MG63 (cell line): ENCODE data around the gene PRDM11. TPM values are rescaled to one million over a fixed set of nuclear protein-coding genes. Genes with fewer than 3 reads are reported as not detected.

ENCODE experiments used
- DNase-seq: peaks from one replicate; pipeline ENCODE4 v3.0.0-alpha.2; 2020
- H3K27me3 ChIP-seq: fragments of 250-450 bp; sonication (Bioruptor Pico); 2 replicates; pipeline ENCODE4 v1.5.1; 2020; ENCODE audit warnings: mild to moderate bottlenecking, moderate library complexity
- H3K36me3 ChIP-seq: fragments of 250-450 bp; sonication (Bioruptor Pico); 2 replicates; pipeline ENCODE4 v1.5.1; 2020; ENCODE audit warnings: mild to moderate bottlenecking, moderate library complexity
- H3K4me3 ChIP-seq: fragments of 250-450 bp; sonication (Bioruptor Pico); 2 replicates; pipeline ENCODE4 v1.5.1; 2020; ENCODE audit warnings: mild to moderate bottlenecking, moderate library complexity
- H3K9me3 ChIP-seq: fragments of 250-450 bp; sonication (Bioruptor Pico); 2 replicates; pipeline ENCODE4 v1.5.1; 2020; ENCODE audit warnings: mild to moderate bottlenecking, moderate library complexity
- total RNA-seq: library from RNA; depleted of rRNA; stranded (reverse); fragments of >200 nt; shearing (Covaris generic); gene quantifications from 2 replicates; pipeline ENCODE4 v1.2.3, GENCODE V29; 2014; ENCODE audit warnings: low replicate concordance; rRNA removed

The PRDM11 gene
- total RNA-seq, 1 experiment from 2014 or later: 5.7 TPM

DNA sequence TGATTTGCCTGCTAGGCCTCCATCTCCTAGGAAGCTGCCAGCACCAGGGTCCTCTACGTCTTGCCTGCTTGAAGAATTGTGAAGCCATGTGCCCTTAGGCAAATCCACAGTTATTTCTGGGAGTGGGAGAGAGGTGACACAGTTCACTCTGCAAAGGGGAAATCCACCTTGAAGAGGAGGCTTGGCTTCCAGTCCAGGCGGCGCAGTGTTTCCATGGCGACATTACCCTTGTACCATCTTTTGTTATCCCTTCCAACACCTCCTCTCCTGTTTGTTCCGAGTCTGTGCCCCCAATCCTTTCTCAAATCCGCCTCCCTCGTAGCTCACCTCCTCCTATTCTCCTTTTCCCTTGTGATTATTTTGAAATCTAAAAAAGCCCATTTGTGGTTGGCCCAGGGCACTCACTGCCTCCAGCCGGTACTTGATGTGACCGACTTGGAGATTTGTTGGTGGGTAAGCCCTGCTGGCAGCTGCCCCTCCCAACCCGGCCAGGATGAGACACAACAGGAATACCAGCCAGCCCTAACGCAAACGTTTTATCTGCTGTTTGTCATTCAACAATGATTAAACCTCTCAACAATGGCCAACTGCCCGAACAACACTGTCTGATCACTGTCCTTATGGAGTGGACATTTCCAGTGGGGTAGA is 121.3 kb downstream of the PRDM11 start:
- Histone ChIP-seq H3K9me3 (peaks cover 7% of the 10 kb centered on the region), H3K36me3 (no peaks in the 10 kb centered on the region), H3K4me3 (no peak overlapping the region), H3K27me3 (peaks cover 12% of the 10 kb centered on the region; the same call in 1 of the 2 replicates)
- DNase-seq: peak; percentile 71

DNA sequence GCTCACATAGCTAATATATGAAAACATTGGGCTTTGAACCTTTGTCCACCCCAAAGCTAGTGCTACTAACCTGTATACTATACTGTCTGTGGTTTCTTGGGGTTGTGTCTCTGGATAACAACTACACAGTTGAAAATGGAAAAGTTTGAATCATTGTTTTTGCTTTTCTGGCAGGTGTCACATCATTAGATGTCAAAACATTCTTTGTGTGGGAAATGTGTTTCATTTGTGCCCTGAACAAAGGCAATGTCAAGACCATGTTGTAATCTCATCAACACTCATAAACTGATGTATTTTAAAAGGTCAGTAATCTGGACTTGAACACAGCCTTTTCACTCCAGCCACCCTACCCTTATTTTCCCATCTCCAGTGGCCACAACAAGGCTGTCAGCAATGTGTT is 123.2 kb downstream of the PRDM11 start:
- H3K36me3 ChIP-seq: no peaks in the 10 kb centered on the region
- H3K9me3 ChIP-seq: peaks cover under 1% of the 10 kb centered on the region; the same call in 1 of the 2 replicates
- DNase-seq: no peak
- no peak overlapping the region for H3K4me3 ChIP-seq
- peaks cover 21% of the 10 kb centered on the region for H3K27me3 ChIP-seq

DNA sequence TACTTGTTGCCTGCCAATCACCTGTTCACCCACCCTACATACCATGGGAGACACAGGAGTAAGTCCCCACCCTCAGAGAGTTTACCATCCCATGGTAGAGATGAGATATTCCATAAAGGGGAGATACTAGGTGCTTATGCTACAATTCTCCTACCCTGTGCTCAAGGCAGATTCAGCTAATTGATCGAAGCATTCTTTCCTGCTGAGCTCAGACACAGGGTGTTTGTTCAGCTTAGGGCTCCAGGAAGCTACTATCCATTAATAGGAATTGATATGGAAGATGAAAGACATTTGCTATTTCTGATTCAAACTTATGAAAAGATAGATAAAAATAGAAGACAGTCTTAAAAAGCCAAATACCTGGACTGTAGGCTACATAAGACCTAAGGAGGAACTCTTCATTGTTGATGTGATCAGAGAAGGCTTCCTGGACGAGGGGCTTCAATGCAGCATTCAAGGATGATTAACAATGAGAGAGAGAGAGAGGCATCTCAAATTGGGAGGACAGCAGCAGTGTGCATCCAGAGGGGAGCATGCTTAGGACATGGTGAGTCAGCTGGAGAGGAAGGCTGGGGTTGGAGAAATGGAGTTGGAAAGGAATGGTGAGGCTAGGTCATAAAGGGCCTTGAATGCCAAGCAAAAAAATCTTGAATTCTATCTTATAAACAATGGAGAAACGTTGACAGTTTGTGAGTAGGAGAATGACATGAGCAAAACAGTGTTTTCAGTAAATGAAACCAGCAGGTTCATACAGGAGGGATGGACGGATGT is 124.7 kb downstream of the PRDM11 start:
- H3K9me3 ChIP-seq: no peaks in the 10 kb centered on the region
- H3K4me3 ChIP-seq: no peak overlapping the region
- H3K36me3 ChIP-seq: no peaks in the 10 kb centered on the region
- no peak for DNase-seq
- H3K27me3 ChIP-seq: peaks cover 29% of the 10 kb centered on the region

DNA sequence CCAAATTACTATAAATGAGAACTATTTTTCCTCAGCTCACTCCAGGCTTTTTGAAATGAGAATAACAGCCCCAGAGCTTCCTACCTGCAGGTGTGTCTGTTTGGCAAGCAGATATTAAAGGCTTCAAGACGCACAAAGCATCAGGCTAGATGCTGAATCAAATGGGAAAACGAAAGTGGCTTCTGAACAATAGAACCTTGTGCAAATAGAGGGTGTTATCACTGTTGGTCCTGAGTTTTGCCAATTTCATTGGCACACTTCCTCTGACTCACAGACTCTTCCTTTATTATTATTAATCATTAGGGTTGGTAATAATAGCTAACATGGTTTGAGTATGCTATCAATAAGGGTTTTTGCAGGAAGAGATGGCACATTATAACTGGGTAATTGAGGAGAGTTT is 126.3 kb downstream of the PRDM11 start:
- no peaks in the 10 kb centered on the region for H3K36me3 ChIP-seq
- H3K9me3 ChIP-seq: no peaks in the 10 kb centered on the region
- DNase-seq: no peak
- H3K27me3 ChIP-seq: peaks cover 34% of the 10 kb centered on the region
- no peak overlapping the region for H3K4me3 ChIP-seq

DNA sequence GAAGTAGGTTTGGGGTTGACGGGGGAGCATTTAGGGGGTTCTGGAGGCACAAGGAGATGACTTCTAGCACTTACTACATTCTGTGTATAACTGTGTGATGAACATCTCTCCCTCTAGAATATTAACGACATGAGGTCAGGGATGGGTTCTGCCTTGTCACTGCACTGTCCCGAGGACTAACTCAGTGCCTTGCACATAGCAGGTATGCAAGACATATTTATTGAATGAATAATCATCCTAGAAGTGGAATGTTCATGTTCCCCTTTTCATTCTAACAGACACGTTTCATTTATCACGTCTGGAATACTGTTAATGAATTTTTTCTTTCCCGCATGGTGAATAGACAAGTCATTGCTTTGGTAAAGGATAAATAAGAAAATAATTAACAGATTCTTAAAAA is 127.1 kb downstream of the PRDM11 start:
- no peak overlapping the region for H3K4me3 ChIP-seq
- H3K27me3 ChIP-seq: peaks cover 38% of the 10 kb centered on the region
- H3K36me3 ChIP-seq: no peaks in the 10 kb centered on the region
- H3K9me3 ChIP-seq: no peaks in the 10 kb centered on the region
- no peak for DNase-seq

DNA sequence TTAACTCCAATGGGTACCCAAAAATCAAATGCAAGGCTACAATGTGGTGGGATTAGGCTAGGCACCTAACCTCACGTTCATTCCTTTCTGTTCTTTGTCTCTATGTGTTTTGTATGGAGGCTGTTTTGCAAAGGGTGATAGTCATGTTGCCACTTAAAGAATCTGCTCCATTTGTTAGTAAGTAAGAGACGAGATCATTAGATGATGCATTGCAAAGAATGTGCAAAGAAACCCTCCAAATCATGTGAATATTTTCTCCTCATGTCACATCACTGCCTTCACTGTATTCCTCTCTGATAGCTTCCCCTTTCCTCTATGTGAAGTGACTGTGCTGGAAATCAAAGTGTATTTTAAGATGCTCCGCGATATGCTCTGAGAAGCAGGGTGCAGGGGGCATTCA is 127.8 kb downstream of the PRDM11 start:
- DNase-seq: no peak
- no peaks in the 10 kb centered on the region for H3K36me3 ChIP-seq
- H3K4me3 ChIP-seq: no peak overlapping the region
- H3K27me3 ChIP-seq: peaks cover 38% of the 10 kb centered on the region
- peaks cover 3% of the 10 kb centered on the region for H3K9me3 ChIP-seq

DNA sequence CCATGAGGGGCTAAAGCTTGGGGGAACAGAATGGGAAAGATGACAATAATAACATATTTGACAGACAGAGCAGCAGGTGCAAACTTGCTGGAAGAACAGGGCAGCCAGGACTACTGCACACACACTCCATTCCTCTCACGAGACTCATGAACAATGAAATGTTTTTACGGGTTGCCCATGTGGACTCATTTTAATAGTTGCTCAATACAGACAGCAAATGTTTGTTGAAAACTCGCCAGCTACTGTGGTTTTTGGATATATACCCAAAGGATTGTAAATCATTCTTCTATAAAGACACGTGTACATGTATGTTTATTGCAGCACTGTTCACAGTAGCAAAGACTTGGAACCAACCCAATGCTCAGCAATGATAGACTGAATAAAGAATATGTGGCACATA is 129.4 kb downstream of the PRDM11 start:
- no peak for DNase-seq
- peaks cover 30% of the 10 kb centered on the region for H3K27me3 ChIP-seq
- H3K4me3 ChIP-seq: no peak overlapping the region
- peaks cover 11% of the 10 kb centered on the region for H3K9me3 ChIP-seq
- no peaks in the 10 kb centered on the region for H3K36me3 ChIP-seq

DNA sequence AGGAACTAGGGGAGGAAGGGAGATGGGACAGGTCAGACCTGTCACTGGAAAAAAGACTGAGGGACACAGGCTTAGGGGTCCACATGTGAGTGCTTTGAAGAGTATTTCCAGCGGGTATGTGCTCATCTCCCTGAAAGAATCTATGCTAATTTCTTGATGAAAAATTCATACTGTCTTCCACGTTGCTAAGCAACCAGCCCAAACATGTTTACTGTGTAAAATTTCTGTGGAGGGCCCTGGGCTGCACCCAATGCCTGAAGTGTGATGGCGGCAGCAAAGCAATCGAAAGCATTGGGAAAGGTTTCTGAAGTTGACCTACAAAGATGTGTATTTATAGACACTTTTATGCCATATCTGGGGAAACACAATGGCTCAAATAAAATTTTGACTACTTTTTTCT is 132.3 kb downstream of the PRDM11 start:
- DNase-seq: no peak
- Histone ChIP-seq H3K4me3 (no peak overlapping the region), H3K36me3 (no peaks in the 10 kb centered on the region), H3K9me3 (peaks cover 11% of the 10 kb centered on the region), H3K27me3 (peaks cover 23% of the 10 kb centered on the region)

DNA sequence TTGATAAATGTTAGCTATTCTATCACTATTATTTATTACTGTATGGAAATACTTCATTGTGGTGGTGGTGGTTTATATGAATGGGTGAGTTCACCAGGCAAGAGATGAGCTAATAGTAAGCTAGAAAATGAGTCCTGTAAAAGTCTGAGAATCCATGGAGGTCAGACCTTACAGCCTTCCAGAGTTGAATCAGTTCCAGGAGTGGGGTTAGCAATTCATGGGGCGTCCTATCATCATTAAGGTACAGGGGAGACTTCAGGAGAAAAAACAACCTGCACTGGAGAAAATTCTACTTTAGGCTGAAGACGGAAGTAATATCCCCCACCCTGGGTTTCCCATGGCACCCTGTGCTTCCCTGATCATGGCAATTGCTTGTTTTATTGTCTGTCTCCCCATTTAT is 133.2 kb downstream of the PRDM11 start:
- Histone ChIP-seq H3K4me3 (no peak overlapping the region), H3K27me3 (peaks cover 17% of the 10 kb centered on the region), H3K36me3 (no peaks in the 10 kb centered on the region), H3K9me3 (peaks cover 11% of the 10 kb centered on the region)
- DNase-seq: no peak

DNA sequence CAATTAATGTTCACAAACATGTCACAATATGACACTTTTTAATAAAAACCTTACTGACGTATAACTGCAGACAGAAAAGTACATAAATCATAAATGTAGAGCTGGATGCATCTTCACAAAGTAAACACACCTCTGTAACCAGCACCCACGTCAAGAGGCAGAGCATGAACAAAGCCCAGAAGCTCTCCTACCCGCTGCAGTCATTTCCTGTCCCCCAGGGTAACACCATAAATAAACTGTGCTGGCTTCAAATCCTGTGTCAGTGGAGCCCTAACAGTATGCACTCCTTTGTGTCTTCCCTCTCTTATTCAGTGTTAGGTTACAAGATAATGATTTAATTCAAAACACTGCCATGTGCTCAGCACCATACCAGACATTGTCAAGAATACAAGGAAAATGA is 134.0 kb downstream of the PRDM11 start:
- peaks cover 11% of the 10 kb centered on the region for H3K9me3 ChIP-seq
- DNase-seq: no peak
- no peak overlapping the region for H3K4me3 ChIP-seq
- peaks cover 18% of the 10 kb centered on the region for H3K27me3 ChIP-seq
- no peaks in the 10 kb centered on the region for H3K36me3 ChIP-seq

DNA sequence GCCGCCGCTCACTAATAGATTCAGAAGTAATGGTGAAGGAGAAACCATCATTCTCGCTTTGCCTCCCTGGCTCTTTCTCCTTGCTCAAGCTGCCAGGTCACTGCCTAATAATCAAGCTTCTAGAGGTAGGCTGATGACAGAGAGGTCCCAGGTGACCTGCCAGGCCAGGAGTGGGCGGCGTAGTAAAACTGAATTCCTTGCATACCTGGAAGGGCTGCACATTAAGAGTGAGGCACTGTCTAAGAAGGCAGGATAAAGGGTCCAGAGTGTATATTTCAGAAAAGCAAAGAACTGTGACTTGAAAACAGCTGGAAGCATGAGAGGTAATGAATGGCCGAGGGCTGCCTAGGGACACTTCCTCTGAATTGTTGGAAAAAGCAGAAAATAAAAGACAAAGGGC is 135.6 kb downstream of the PRDM11 start:
- no peak for DNase-seq
- no peaks in the 10 kb centered on the region for H3K36me3 ChIP-seq
- peaks cover 28% of the 10 kb centered on the region for H3K27me3 ChIP-seq
- no peak overlapping the region for H3K4me3 ChIP-seq
- H3K9me3 ChIP-seq: peaks cover 11% of the 10 kb centered on the region

Other genes starting within 250 kb of the PRDM11 start
- 25.3 and 43.3 TPM in 2 replicates for gene TP53I11, start 195.8 kb upstream of the PRDM11 start, total RNA-seq
- gene SYT13, start 139.7 kb downstream of the PRDM11 start, total RNA-seq: not detected in 2 replicates